Activated CD4-positive, alpha-beta T cell treated with anti-CD3 and anti-CD28 coated beads, Interleukin-10, Interleukin-2, amounts not matched to agents 100 ng/mL and 50 ng/mL, durations not matched to agents 16 hours and 8 hours (primary cell): ENCODE measurements around the gene CLDN9.

Experiments used
- DNase-seq: peaks from one replicate; pipeline ENCODE4 v3.0.0-alpha.2; 2020

CLDN9 gene

DNA sequence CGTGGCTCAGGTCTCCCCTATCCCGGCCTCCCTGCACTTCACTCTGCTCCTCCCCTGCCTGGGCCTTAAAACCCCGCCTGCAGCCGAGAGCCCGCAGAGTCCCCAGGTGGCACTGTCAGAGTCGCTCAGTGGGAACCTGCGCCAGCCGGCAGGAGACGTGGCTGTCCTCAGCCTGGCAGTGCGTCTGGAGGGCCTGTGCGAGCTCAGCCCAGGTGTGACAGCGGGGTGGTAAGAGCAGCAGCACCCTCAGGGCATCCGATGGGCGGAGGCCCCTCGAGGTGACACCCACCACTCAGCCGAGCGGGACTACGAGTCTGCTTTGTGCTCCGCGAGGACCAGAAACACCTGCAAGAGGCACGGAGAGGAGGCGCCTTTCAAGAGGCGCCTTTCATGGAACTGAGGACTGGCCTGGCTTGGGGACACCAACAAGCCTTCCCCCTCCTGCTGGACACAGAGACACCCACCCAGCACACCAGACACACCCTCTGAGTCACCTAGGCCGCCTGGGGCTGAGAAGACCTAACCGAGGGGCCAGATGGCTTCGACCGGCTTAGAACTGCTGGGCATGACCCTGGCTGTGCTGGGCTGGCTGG, at the start of gene CLDN9:
TSS of gene CLDN9 (plus strand) at position 96 of the 593 bp plus-strand sequence. CDS start at position 536, 440 bp downstream.
- DNase-seq, result no peak

GRCh38 chr16:2963074-2963722, 49.5 kb upstream of the CLDN9 start:
- DNase-seq, result no peak

DNA sequence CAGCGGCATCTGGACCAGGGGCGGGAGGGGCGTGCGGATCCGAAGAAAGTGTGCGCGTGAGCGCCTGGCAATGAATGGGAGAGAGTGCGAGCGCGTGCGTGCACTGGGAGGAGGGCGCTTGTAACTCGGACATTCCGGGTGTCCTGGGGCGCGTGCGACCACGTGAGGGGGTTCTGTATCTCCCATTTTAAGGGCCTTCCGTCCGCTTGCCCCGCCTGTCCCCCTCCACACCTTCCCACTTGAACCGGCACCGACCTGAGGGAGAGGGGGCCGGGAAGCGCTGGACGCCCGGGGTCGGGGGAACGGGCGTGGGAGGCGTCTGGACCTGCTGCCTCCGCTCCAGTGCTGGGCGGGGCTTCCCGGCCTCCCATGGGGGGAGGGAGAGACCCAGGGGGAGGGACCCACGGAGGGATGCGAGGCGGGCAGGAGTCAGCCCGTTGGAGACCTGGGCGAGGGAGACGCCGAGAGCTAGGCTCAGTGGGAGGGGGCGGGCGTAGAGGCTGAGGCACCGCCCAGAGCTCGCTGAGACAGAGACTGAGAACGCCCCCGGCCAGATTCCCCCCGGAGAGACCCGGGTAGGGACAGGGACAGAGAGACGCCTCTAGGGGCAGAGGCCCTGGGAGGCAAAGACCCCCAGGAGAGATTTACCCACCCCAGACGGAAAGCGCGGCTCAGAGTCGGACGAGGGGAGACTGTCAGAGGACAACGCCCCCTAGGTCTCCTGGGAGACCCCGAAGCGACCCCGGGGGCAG, 48.8 kb upstream of the CLDN9 start, which contains the start of gene KREMEN2:
TSS of gene KREMEN2 (plus strand) at position 553 of the 752 bp plus-strand sequence. CDS start 246 bp downstream, outside the sequence.
- no peak for DNase-seq

DNA sequence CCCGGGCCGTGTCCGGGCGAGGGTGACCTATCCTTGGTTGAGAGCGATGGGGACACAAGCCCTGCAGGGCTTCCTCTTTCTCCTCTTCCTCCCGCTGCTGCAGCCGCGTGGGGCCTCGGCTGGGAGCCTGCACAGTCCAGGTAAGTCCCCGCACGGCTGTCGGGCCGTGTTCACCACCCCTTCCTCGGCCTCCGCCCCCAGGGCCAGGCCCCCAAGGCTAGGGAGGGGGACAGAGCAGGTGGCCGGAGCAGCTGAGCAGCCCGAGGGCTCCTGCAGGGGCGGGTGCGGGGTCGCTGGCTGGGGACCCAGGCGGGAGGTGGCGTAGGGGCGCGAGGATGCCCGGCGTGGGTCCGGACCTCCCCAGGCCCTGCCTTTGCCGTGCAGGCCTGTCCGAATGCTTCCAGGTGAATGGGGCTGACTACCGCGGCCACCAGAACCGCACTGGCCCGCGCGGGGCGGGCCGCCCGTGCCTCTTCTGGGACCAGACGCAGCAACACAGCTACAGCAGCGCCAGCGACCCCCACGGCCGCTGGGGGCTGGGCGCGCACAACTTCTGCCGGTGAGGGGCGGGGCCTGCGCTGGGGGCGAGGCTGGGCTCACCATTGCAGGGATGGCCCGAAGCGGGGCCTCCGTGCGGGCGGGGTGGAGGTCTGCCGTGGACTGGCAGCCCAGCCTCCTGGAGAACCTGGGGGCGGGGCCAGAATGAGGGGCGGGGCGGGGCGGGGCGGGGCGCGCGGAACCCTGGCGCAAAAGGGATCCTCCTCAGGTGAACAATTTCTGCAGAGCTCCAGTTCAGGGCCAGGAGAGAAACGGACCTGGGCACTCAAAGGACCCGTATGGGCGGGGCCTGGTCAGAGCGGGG, 48.0 kb upstream of the CLDN9 start:
- peak; percentile 75 for DNase-seq

DNA sequence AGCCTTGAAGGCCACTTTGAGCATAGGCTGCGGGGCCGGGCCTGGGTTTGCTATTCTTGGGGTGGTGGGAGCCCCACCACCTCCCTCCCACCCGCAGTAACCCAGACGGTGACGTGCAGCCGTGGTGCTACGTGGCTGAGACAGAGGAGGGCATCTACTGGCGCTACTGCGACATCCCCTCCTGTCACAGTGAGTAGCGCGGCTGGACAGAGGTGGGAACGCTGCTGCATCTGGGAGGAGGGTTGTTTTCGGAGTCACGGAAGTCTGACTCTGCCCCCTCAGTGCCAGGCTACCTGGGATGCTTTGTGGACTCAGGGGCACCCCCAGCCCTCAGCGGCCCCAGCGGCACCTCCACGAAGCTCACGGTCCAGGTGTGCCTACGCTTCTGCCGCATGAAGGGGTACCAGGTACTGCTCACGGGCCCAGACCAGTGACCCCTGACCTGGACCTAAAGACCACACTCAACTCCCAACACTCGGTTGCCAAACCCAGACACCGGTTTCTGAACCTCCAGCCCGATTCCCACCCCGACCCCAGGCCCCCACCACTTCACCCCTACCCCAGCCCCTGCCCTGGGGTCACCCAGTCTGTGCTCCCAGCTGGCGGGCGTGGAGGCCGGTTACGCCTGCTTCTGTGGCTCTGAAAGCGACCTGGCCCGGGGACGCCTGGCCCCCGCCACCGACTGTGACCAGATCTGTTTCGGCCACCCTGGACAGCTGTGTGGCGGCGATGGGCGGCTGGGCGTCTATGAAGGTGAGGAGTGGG, 46.5 kb upstream of the CLDN9 start:
- DNase-seq, result no peak

DNA sequence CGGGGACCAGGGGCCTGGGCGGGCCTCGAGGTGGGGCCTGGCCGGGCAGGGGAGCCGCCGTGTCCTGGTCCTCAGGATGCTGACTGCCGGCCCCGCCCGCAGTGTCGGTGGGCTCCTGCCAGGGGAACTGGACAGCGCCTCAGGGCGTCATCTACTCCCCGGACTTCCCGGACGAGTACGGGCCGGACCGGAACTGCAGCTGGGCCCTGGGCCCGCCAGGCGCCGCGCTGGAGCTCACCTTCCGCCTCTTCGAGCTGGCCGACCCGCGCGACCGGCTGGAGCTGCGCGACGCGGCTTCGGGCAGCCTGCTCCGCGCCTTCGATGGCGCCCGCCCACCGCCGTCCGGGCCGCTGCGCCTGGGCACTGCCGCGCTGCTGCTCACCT, 45.9 kb upstream of the CLDN9 start:
- no peak for DNase-seq

GRCh38 chr16:2967211-2967631, 45.5 kb upstream of the CLDN9 start:
- DNase-seq, result no peak

GRCh38 chr16:2967721-2968161, 45.0 kb upstream of the CLDN9 start:
- no peak for DNase-seq

- no peak for DNase-seq
Observed at GRCh38 chr16:2968368-2968737, 44.4 kb upstream of the CLDN9 start.

GRCh38 chr16:2968738-2969544, 43.8 kb upstream of the CLDN9 start, which contains the start of gene PAQR4:
TSS of gene PAQR4 (plus strand) at chr16:2969348. CDS start at chr16:2969675, 327 bp downstream.
- peak; percentile 94 for DNase-seq

GRCh38 chr16:2969545-2970521, 42.9 kb upstream of the CLDN9 start:
- DNase-seq, result peak; percentile 92

DNA sequence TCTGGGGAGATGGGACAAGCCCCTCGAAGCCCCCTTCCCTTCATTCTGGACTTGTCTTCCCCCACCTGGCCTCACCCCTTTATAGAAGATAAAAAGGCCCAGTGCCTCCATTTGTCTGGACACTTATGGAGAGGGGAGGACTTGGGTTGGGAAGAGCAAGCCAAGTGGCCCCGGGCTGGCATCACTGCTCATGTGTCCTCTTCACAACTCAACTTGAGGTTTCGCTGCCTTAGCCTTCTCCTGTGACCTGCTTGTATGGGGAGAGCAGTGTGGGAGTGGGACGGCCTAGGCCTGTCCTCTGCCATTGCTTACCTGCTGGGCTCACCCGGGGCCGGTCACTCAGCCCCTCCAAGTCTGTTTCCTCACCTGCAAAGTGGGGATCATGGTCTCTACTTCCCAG, 42.2 kb upstream of the CLDN9 start:
- DNase-seq, result no peak

DNA sequence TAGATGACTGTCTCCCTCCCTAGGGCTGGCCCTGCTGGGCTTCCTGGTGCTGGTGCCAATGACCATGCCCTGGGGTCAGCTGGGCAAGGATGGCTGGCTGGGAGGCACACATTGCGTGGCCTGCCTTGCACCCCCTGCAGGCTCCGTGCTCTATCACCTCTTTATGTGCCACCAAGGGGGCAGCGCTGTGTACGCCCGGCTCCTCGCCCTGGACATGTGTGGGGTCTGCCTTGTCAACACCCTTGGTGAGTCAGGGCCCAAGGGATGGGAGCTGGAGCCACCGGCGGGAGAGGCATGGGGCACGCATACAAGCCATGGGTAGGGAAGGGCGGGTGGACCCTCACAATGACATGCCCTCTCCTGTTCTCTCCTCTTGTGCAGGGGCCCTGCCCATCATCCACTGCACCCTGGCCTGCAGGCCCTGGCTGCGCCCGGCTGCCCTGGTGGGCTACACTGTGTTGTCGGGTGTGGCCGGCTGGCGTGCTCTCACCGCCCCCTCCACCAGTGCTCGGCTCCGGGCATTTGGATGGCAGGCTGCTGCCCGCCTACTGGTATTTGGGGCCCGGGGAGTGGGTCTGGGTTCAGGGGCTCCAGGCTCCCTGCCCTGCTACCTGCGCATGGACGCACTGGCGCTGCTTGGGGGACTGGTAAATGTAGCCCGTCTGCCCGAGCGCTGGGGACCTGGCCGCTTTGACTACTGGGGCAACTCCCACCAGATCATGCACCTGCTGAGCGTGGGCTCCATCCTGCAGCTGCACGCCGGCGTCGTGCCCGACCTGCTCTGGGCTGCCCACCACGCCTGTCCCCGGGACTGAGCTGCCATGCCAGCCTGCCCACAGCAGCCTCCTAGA, 41.4 kb upstream of the CLDN9 start:
- no peak for DNase-seq

- DNase-seq, result no peak
Observed at GRCh38 chr16:2971985-2972784, 40.5 kb upstream of the CLDN9 start.

GRCh38 chr16:2973093-2973492, 39.6 kb upstream of the CLDN9 start:
- no peak for DNase-seq

- no peak for DNase-seq
Observed at GRCh38 chr16:2973605-2974318, 39.0 kb upstream of the CLDN9 start.

GRCh38 chr16:2974319-2975056, 38.2 kb upstream of the CLDN9 start:
- DNase-seq, result no peak
